DND-41 (cell line): ENCODE measurements around the gene IQGAP2.

ENCODE experiments used
- ATAC-seq: fragments of 200-7000 bp; cut with Tn5 transposase; 3 replicates; pipeline ENCODE4 v1.9.1; 2021; ENCODE audit warnings: low read depth; ENCODE audit not compliant: insufficient read depth
- DNase-seq: peaks from one replicate; pipeline ENCODE4 v3.0.0-alpha.2; 2020
- H2AFZ ChIP-seq: 2 replicates; pipeline ENCODE4 v1.6.0; 2012; ENCODE audit warnings: low read depth, low read length
- H3K27ac ChIP-seq: 2 replicates; pipeline ENCODE4 v1.5.1; 2012; ENCODE audit warnings: low read length, inconsistent platforms
- H3K27me3 ChIP-seq: fragments of 200-600 bp; sonication (generic); 2 replicates; pipeline ENCODE4 v1.6.0; 2012; ENCODE audit warnings: low read length, mild to moderate bottlenecking, inconsistent platforms; ENCODE audit not compliant: insufficient read depth, poor library complexity
- H3K36me3 ChIP-seq: 2 replicates; pipeline ENCODE4 v1.5.1; 2012; ENCODE audit warnings: low read length, inconsistent platforms; ENCODE audit not compliant: insufficient read depth
- H3K4me1 ChIP-seq: 2 replicates; pipeline ENCODE4 v1.5.1; 2012; ENCODE audit warnings: mild to moderate bottlenecking, low read length; ENCODE audit not compliant: insufficient read depth
- H3K4me2 ChIP-seq: 2 replicates; pipeline ENCODE4 v1.6.0; 2012; ENCODE audit warnings: mild to moderate bottlenecking, moderate library complexity, low read length, inconsistent platforms; ENCODE audit not compliant: insufficient read depth
- H3K4me3 ChIP-seq, 2 experiments: fragments of 200-600 bp in 1 of 2; shearing (Covaris generic) in 1 of 2; 2 replicates each; pipeline ENCODE4 v1.5.1; 2012 to 2016; ENCODE audit warnings: inconsistent platforms in 2 of 2, low read length in 2 of 2, mild to moderate bottlenecking in 2 of 2, low read depth in 1 of 2, moderate library complexity in 1 of 2
- H3K79me2 ChIP-seq: 2 replicates; pipeline ENCODE4 v1.6.0; 2012; ENCODE audit warnings: low read length, inconsistent platforms; ENCODE audit not compliant: insufficient read depth
- H3K9ac ChIP-seq: 2 replicates; pipeline ENCODE4 v1.6.0; 2012; ENCODE audit warnings: low read depth, mild to moderate bottlenecking, inconsistent platforms, low read length, moderate library complexity
- H3K9me3 ChIP-seq: 2 replicates; pipeline ENCODE4 v1.5.1; 2012; ENCODE audit warnings: low read length, moderate library complexity, mild to moderate bottlenecking, inconsistent platforms; ENCODE audit not compliant: insufficient read depth, severe bottlenecking
- H4K20me1 ChIP-seq: 2 replicates; pipeline ENCODE4 v1.6.0; 2012; ENCODE audit warnings: low read length; ENCODE audit not compliant: insufficient read depth
- EZH2 ChIP-seq: IDR thresholded peaks from 3 replicates; pipeline ENCODE4 v1.6.1; 2012; ENCODE audit warnings: borderline replicate concordance, low read depth, mild to moderate bottlenecking, moderate library complexity, low read length, inconsistent platforms; ENCODE audit not compliant: severe bottlenecking
- TF ChIP-seq, protein P1 (sequence below): IDR thresholded peaks from 2 replicates; pipeline ENCODE4 v1.5.1; 2012; ENCODE audit warnings: borderline replicate concordance, low read length, moderate library complexity, mild to moderate bottlenecking; ENCODE audit not compliant: poor library complexity, severe bottlenecking; ENCODE audit errors: extremely low read depth

The IQGAP2 gene

DNA sequence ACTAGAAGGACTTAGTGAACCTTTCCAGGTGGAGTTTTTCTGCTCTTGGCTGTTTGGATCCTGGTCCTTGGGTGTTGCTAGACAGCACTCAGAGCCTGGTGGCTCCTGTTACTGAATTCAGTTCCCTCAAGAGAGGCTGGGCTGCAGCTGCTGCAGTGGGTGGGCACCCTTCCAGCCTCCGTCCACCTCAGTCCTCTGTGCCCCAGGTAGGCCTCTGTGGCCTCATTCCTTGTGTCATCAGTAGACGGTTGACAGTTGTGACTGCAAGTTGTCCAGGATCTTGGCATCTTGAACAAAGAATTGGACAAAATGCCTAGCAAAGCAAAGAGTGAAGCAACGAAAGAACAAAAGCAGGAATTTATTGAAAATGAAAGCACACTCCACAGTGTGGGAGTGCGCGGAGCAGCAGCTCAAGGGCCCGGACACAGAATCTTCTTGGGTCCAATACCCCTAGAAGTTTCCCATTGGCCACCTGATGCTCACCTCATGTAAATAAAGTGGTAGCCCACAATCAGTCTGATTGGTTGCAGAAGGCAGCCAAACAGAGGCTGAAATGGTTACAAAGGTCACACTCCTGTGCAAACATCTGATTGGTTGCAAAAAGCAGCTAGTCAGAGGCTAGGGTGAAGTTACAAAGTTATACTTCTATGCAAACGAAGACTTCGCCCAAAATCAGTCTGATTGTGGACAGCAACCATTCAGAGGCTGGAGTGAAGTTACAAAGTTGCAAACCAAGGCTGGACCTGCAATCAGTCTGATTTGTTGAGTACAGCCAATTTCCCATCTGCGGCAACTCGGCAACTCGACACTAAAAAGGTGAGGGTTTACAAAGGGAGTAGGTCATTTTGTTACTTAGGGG is 352.9 kb downstream of the IQGAP2 start:
- no peak overlapping the region for H3K4me2 ChIP-seq
- no peak overlapping the region for H2AFZ ChIP-seq
- no peaks in the 10 kb centered on the region for H3K9me3 ChIP-seq
- peaks cover 5% of the 10 kb centered on the region for H3K27me3 ChIP-seq
- no peaks in the 10 kb centered on the region for H4K20me1 ChIP-seq
- no peak overlapping the region for H3K9ac ChIP-seq
- ATAC-seq (no peak), DNase-seq (no peak)
- H3K36me3 ChIP-seq: no peaks in the 10 kb centered on the region
- H3K4me1 ChIP-seq: no peaks in the 10 kb centered on the region
- TF ChIP-seq, protein P1, sequence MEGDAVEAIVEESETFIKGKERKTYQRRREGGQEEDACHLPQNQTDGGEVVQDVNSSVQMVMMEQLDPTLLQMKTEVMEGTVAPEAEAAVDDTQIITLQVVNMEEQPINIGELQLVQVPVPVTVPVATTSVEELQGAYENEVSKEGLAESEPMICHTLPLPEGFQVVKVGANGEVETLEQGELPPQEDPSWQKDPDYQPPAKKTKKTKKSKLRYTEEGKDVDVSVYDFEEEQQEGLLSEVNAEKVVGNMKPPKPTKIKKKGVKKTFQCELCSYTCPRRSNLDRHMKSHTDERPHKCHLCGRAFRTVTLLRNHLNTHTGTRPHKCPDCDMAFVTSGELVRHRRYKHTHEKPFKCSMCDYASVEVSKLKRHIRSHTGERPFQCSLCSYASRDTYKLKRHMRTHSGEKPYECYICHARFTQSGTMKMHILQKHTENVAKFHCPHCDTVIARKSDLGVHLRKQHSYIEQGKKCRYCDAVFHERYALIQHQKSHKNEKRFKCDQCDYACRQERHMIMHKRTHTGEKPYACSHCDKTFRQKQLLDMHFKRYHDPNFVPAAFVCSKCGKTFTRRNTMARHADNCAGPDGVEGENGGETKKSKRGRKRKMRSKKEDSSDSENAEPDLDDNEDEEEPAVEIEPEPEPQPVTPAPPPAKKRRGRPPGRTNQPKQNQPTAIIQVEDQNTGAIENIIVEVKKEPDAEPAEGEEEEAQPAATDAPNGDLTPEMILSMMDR: no peak
- no peak for TF ChIP-seq EZH2
- no peak overlapping the region for H3K27ac ChIP-seq
- H3K4me3 ChIP-seq: no peak overlapping the region
- H3K79me2 ChIP-seq: no peaks in the 10 kb centered on the region

DNA sequence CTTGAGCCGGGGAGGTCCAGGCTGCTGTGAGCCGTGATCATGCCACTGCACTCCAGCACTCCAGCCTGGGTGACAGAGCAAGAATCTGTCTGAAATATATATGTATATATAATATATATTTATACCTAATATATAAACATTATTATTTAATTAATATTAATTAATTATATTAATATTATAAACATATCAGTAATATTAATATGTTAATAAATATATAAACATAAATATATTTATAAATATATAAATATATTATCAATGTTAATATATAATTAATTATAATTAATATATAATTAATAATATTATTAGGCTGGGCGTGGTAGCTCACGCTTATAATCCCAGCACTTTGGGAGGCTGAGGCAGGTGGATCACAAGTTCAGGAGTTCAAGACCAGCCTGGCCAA is 354.0 kb downstream of the IQGAP2 start:
- no peak overlapping the region for H2AFZ ChIP-seq
- H3K36me3 ChIP-seq: no peaks in the 10 kb centered on the region
- DNase-seq (no peak), ATAC-seq (no peak)
- H3K9ac ChIP-seq: no peak overlapping the region
- TF ChIP-seq, protein P1: no peak
- no peak for TF ChIP-seq EZH2
- H3K27ac ChIP-seq: no peak overlapping the region
- H4K20me1 ChIP-seq: no peaks in the 10 kb centered on the region
- H3K4me2 ChIP-seq: no peak overlapping the region
- no peaks in the 10 kb centered on the region for H3K4me1 ChIP-seq
- H3K9me3 ChIP-seq: no peaks in the 10 kb centered on the region
- no peaks in the 10 kb centered on the region for H3K79me2 ChIP-seq
- peaks cover 5% of the 10 kb centered on the region for H3K27me3 ChIP-seq
- no peak overlapping the region for H3K4me3 ChIP-seq
